Gastrocnemius medialis (tissue), 4 donors: ENCODE measurements around the gene LCN12.

ENCODE experiments used
- POLR2A ChIP-seq, 2 donors: fragments of 450-650 bp; IDR thresholded peaks; one replicate each; pipeline ENCODE4 v1.6.1; 2017; ENCODE audit warnings: antibody characterized with exemption in 2 of 2, mild to moderate bottlenecking in 2 of 2, moderate library complexity in 2 of 2
- TF ChIP-seq, protein P1 (sequence below), 5 experiments: fragments of 450-650 bp in 3 of 5; fragments of 200-600 bp in 2 of 5; sonication (generic) in 2 of 5; IDR thresholded peaks in 4 of 5; conservative IDR thresholded peaks in 1 of 5; 1 replicate in 4 of 5; 2 replicates in 1 of 5; pipeline ENCODE4 v1.5.1; 2016 to 2019; ENCODE audit warnings: antibody characterized with exemption in 5 of 5, mild to moderate bottlenecking in 3 of 5, moderate library complexity in 3 of 5

DNA sequence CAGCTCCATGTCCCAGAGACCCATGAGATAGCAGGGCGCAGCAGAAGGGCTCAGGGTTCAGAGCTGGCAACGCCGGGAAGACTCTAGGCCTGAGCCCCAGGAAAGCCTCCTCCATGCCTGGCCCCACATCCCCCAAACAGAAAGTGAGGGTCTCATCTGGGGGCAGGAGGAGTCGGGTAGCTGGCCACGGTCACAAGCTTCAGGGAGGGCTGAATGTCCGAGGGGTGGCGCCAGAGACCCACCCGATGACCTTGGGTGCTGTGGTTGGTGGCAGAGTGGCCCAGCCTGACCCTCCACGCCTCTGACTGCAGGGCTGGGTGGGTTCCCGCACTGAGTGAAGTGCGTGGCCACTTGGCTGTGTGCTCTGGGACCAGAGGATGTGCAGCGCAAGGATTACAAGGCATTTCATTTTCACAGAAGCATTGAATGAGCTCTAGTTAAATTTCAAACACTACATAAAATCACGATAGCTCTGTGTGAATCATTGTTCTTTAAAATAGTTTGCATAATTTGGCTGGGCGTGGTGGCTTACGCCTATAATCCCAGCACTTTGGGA lies 4.0 kb upstream of the LCN12 start:
- no peak for TF ChIP-seq POLR2A (IDR thresholded peaks at IDR 0.05)
- TF ChIP-seq, protein P1, sequence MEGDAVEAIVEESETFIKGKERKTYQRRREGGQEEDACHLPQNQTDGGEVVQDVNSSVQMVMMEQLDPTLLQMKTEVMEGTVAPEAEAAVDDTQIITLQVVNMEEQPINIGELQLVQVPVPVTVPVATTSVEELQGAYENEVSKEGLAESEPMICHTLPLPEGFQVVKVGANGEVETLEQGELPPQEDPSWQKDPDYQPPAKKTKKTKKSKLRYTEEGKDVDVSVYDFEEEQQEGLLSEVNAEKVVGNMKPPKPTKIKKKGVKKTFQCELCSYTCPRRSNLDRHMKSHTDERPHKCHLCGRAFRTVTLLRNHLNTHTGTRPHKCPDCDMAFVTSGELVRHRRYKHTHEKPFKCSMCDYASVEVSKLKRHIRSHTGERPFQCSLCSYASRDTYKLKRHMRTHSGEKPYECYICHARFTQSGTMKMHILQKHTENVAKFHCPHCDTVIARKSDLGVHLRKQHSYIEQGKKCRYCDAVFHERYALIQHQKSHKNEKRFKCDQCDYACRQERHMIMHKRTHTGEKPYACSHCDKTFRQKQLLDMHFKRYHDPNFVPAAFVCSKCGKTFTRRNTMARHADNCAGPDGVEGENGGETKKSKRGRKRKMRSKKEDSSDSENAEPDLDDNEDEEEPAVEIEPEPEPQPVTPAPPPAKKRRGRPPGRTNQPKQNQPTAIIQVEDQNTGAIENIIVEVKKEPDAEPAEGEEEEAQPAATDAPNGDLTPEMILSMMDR (IDR thresholded peaks at IDR 0.05 in 4 of 5, conservative IDR thresholded peaks at IDR 0.05 in 1 of 5), result peak in 4 of 5 experiments; percentile 26 to 52 (median 46)
